ENCODE data around the gene PPP2R5C.
"Not testable (repeated sequence)": the region's sequence is repeated elsewhere in the genome, so short reads cannot be mapped to it uniquely, and the experiment has no call there.

The PPP2R5C gene

GRCh38 chr14:101727611-101728366 is 33.7 kb upstream of the PPP2R5C start:
- Histone ChIP-seq H3K79me2 (ENCODE audit: insufficient read depth, low read depth) (no peaks in the 10 kb centered on the region), H3K4me1 (ENCODE audit: low read depth, poor library complexity, severe bottlenecking) (no peaks in the 10 kb centered on the region), H3K4me3 (IDR thresholded peaks at IDR 0.05; ENCODE audit: insufficient read depth, low read depth, low read length) (no peak overlapping the region), H3K27ac (no peak overlapping the region), H2AFZ (ENCODE audit: low read depth) (no peak overlapping the region), H3K36me3 (ENCODE audit: insufficient read depth) (no peaks in the 10 kb centered on the region), H3K9ac (no peak overlapping the region), H3K27me3 (ENCODE audit: insufficient read depth, low read depth) (no peaks in the 10 kb centered on the region), H4K20me1 (ENCODE audit: insufficient read depth) (no peaks in the 10 kb centered on the region), H3K4me2 (no peak overlapping the region)
- TF ChIP-seq, protein P1, sequence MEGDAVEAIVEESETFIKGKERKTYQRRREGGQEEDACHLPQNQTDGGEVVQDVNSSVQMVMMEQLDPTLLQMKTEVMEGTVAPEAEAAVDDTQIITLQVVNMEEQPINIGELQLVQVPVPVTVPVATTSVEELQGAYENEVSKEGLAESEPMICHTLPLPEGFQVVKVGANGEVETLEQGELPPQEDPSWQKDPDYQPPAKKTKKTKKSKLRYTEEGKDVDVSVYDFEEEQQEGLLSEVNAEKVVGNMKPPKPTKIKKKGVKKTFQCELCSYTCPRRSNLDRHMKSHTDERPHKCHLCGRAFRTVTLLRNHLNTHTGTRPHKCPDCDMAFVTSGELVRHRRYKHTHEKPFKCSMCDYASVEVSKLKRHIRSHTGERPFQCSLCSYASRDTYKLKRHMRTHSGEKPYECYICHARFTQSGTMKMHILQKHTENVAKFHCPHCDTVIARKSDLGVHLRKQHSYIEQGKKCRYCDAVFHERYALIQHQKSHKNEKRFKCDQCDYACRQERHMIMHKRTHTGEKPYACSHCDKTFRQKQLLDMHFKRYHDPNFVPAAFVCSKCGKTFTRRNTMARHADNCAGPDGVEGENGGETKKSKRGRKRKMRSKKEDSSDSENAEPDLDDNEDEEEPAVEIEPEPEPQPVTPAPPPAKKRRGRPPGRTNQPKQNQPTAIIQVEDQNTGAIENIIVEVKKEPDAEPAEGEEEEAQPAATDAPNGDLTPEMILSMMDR (conservative IDR thresholded peaks at IDR 0.05; ENCODE audit: low read depth, low read length), result no peak

DNA sequence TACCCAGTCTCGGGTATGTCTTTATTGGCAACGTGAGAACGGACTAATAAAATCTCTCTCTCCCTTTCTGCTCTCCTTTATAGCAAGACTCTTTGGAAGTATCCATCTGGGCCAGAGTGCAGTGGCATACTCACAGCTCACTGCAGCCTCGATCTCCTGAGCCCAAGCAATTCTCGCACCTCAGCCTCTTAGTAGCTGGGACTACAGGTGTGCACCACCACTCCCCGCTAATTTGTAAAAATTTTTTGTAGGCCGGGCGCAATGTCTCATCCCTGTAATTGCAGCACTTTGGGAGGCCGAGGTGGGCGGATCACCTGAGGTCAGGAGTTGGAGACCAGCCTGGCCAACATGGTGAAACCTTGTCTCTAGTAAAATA is 33.2 kb upstream of the PPP2R5C start:
- Histone ChIP-seq H3K27me3 (ENCODE audit: insufficient read depth, low read depth) (no peaks in the 10 kb centered on the region), H3K79me2 (ENCODE audit: insufficient read depth, low read depth) (no peaks in the 10 kb centered on the region), H3K4me2 (no peak overlapping the region), H3K36me3 (ENCODE audit: insufficient read depth) (no peaks in the 10 kb centered on the region), H3K4me3 (IDR thresholded peaks at IDR 0.05; ENCODE audit: insufficient read depth, low read depth, low read length) (no peak overlapping the region), H3K9ac (no peak overlapping the region), H3K4me1 (ENCODE audit: low read depth, poor library complexity, severe bottlenecking) (no peaks in the 10 kb centered on the region), H3K27ac (no peak overlapping the region), H2AFZ (ENCODE audit: low read depth) (no peak overlapping the region), H4K20me1 (ENCODE audit: insufficient read depth) (no peaks in the 10 kb centered on the region)
- TF ChIP-seq, protein P1 (conservative IDR thresholded peaks at IDR 0.05; ENCODE audit: low read depth, low read length), result no peak

GRCh38 chr14:101729382-101729781 is 32.1 kb upstream of the PPP2R5C start:
- no peaks in the 10 kb centered on the region for H4K20me1 ChIP-seq (ENCODE audit: insufficient read depth)
- TF ChIP-seq, protein P1 (conservative IDR thresholded peaks at IDR 0.05; ENCODE audit: low read depth, low read length), result no peak
- no peak overlapping the region for H3K9ac ChIP-seq
- no peaks in the 10 kb centered on the region for H3K27me3 ChIP-seq (ENCODE audit: insufficient read depth, low read depth)
- no peak overlapping the region for H3K4me2 ChIP-seq
- H3K79me2 ChIP-seq (ENCODE audit: insufficient read depth, low read depth), result no peaks in the 10 kb centered on the region
- H3K4me1 ChIP-seq (ENCODE audit: low read depth, poor library complexity, severe bottlenecking), result no peaks in the 10 kb centered on the region
- H3K27ac ChIP-seq, result no peak overlapping the region
- no peak overlapping the region for H3K4me3 ChIP-seq (IDR thresholded peaks at IDR 0.05; ENCODE audit: insufficient read depth, low read depth, low read length)
- H2AFZ ChIP-seq (ENCODE audit: low read depth), result no peak overlapping the region
- no peaks in the 10 kb centered on the region for H3K36me3 ChIP-seq (ENCODE audit: insufficient read depth)

- not testable (repeated sequence) for H3K79me2 ChIP-seq (ENCODE audit: insufficient read depth, low read depth); H2AFZ ChIP-seq (ENCODE audit: low read depth); H3K9ac ChIP-seq; H3K27me3 ChIP-seq (ENCODE audit: insufficient read depth, low read depth); H3K4me1 ChIP-seq (ENCODE audit: low read depth, poor library complexity, severe bottlenecking); H3K36me3 ChIP-seq (ENCODE audit: insufficient read depth); H3K4me2 ChIP-seq; H3K4me3 ChIP-seq (IDR thresholded peaks at IDR 0.05; ENCODE audit: insufficient read depth, low read depth, low read length); H3K27ac ChIP-seq; H4K20me1 ChIP-seq (ENCODE audit: insufficient read depth)
Measured at GRCh38 chr14:101730157-101730556, 31.4 kb upstream of the PPP2R5C start.

DNA sequence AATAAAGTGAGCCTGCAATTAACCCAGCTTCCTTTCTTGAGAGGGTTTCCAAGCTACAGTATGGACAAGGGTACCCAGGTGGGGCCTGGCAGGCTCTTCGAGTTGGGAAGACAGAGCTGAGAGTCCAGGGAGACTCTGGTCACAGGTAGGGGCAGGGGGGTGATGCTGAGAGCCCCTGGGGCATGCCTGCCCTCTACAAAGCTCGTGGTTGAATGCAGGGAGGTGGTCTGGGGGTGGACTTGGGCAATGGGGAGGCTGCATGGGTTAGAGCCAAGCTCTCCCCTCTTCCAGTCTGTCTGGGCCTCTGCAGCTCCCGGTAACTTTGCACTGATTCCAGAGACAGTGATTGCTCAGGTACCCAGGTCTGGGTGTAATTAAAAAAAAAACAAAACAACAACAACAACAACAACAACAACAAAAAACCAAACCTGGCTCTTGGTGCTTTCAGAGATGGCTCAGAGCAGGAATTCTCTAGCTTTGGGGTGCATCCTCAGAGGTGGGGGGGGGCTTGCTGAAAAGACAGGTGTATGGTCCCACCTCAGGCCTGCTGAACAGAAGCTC is 30.8 kb upstream of the PPP2R5C start:
- no peak overlapping the region for H3K4me3 ChIP-seq (IDR thresholded peaks at IDR 0.05; ENCODE audit: insufficient read depth, low read depth, low read length)
- no peak overlapping the region for H3K9ac ChIP-seq
- no peaks in the 10 kb centered on the region for H3K79me2 ChIP-seq (ENCODE audit: insufficient read depth, low read depth)
- no peaks in the 10 kb centered on the region for H4K20me1 ChIP-seq (ENCODE audit: insufficient read depth)
- H3K4me1 ChIP-seq (ENCODE audit: low read depth, poor library complexity, severe bottlenecking), result no peaks in the 10 kb centered on the region
- H3K27ac ChIP-seq, result no peak overlapping the region
- no peaks in the 10 kb centered on the region for H3K36me3 ChIP-seq (ENCODE audit: insufficient read depth)
- H2AFZ ChIP-seq (ENCODE audit: low read depth), result no peak overlapping the region
- TF ChIP-seq, protein P1 (conservative IDR thresholded peaks at IDR 0.05; ENCODE audit: low read depth, low read length), result no peak
- H3K4me2 ChIP-seq, result no peak overlapping the region
- no peaks in the 10 kb centered on the region for H3K27me3 ChIP-seq (ENCODE audit: insufficient read depth, low read depth)
